Central memory CD8-positive, alpha-beta T cell (primary cell): ENCODE results near the gene PIK3CG.
"Not testable (repeated sequence)": the region's sequence is repeated elsewhere in the genome, so short reads cannot be mapped to it uniquely, and the experiment has no call there.

Experiments
- ATAC-seq: fragments of 150-1000 bp; cut with Tn5 transposase; replicated peaks from 2 replicates; pipeline ENCODE4 v1.10.0; 2022; ENCODE audit warnings: mild to moderate bottlenecking, moderate FRiP score, moderate number of reproducible peaks; ENCODE audit not compliant: poor library complexity, severe bottlenecking; ENCODE audit errors: extremely low read depth
- DNase-seq, 2 donors: peaks; one replicate each; pipeline ENCODE4 v3.0.0; 2021; ENCODE audit warnings: low spot score in 2 of 2
- H3K27ac Mint-ChIP-seq: one replicate; pipeline ENCODE4 v1.8.0; 2022; ENCODE audit warnings: low read depth, mild to moderate bottlenecking, moderate library complexity, mixed read lengths
- H3K27me3 Mint-ChIP-seq: one replicate; pipeline ENCODE4 v1.8.0; 2022; ENCODE audit warnings: mixed read lengths
- H3K36me3 Mint-ChIP-seq: one replicate; pipeline ENCODE4 v1.8.0; 2022; ENCODE audit warnings: mild to moderate bottlenecking, moderate library complexity, mixed read lengths; ENCODE audit not compliant: insufficient read depth
- H3K4me1 Mint-ChIP-seq: one replicate; pipeline ENCODE4 v1.8.0; 2022; ENCODE audit warnings: mixed read lengths
- H3K4me3 Mint-ChIP-seq: one replicate; pipeline ENCODE4 v1.8.0; 2022; ENCODE audit warnings: mild to moderate bottlenecking, moderate library complexity, mixed read lengths
- H3K9me3 Mint-ChIP-seq: one replicate; pipeline ENCODE4 v1.8.0; 2022; ENCODE audit warnings: mixed read lengths

Gene PIK3CG

GRCh38 chr7:106878748-106879439 is 13.8 kb downstream of the PIK3CG start:
- Mint-ChIP-seq H3K27ac (peak overlapping the region; percentile 74), H3K27me3 (no peaks in the 10 kb centered on the region), H3K36me3 (peaks cover 92% of the 10 kb centered on the region), H3K4me3 (no peak overlapping the region), H3K9me3 (no peaks in the 10 kb centered on the region), H3K4me1 (peaks cover 43% of the 10 kb centered on the region)
- ATAC-seq = no peak
- DNase-seq = no peak

GRCh38 chr7:106881984-106882383 is 16.9 kb downstream of the PIK3CG start:
- Mint-ChIP-seq H3K36me3 (peaks cover 88% of the 10 kb centered on the region), H3K27ac (peak overlapping the region; percentile 74), H3K27me3 (no peaks in the 10 kb centered on the region), H3K9me3 (no peaks in the 10 kb centered on the region), H3K4me3 (no peak overlapping the region), H3K4me1 (peaks cover 51% of the 10 kb centered on the region)
- no peak for DNase-seq
- no peak for ATAC-seq

- peaks cover 37% of the 10 kb centered on the region for H3K4me1 Mint-ChIP-seq
- peaks cover 90% of the 10 kb centered on the region for H3K36me3 Mint-ChIP-seq
- H3K9me3 Mint-ChIP-seq = no peaks in the 10 kb centered on the region
- H3K4me3 Mint-ChIP-seq = no peak overlapping the region
- DNase-seq = no peak
- ATAC-seq = no peak
- no peaks in the 10 kb centered on the region for H3K27me3 Mint-ChIP-seq
- no peak overlapping the region for H3K27ac Mint-ChIP-seq
These were observed 18.5 kb downstream of the PIK3CG start for GRCh38 chr7:106883456-106884026.

GRCh38 chr7:106885652-106886051 is 20.6 kb downstream of the PIK3CG start:
- Mint-ChIP-seq H3K4me3 (no peak overlapping the region), H3K27me3 (no peaks in the 10 kb centered on the region), H3K9me3 (no peaks in the 10 kb centered on the region), H3K36me3 (peaks cover 94% of the 10 kb centered on the region), H3K4me1 (peaks cover 40% of the 10 kb centered on the region), H3K27ac (no peak overlapping the region)
- ATAC-seq (no peak), DNase-seq (no peak)

GRCh38 chr7:106887421-106887820 is 22.3 kb downstream of the PIK3CG start:
- DNase-seq = no peak
- ATAC-seq = no peak
- H3K27ac Mint-ChIP-seq = no peak overlapping the region
- H3K4me3 Mint-ChIP-seq = no peak overlapping the region
- no peaks in the 10 kb centered on the region for H3K9me3 Mint-ChIP-seq
- peaks cover 84% of the 10 kb centered on the region for H3K36me3 Mint-ChIP-seq
- H3K4me1 Mint-ChIP-seq = peaks cover 44% of the 10 kb centered on the region
- H3K27me3 Mint-ChIP-seq = no peaks in the 10 kb centered on the region

- no peak for DNase-seq
- H3K4me1 Mint-ChIP-seq = peaks cover 46% of the 10 kb centered on the region
- H3K36me3 Mint-ChIP-seq = peaks cover 78% of the 10 kb centered on the region
- ATAC-seq = no peak
- H3K4me3 Mint-ChIP-seq = no peak overlapping the region
- no peaks in the 10 kb centered on the region for H3K27me3 Mint-ChIP-seq
- no peak overlapping the region for H3K27ac Mint-ChIP-seq
- no peaks in the 10 kb centered on the region for H3K9me3 Mint-ChIP-seq
These were observed 23.1 kb downstream of the PIK3CG start for GRCh38 chr7:106888204-106888603.

- no peaks in the 10 kb centered on the region for H3K27me3 Mint-ChIP-seq
- H3K9me3 Mint-ChIP-seq = no peaks in the 10 kb centered on the region
- DNase-seq = no peak
- ATAC-seq = no peak
- H3K4me3 Mint-ChIP-seq = no peak overlapping the region
- peak overlapping the region; percentile 66 for H3K27ac Mint-ChIP-seq
- peaks cover 61% of the 10 kb centered on the region for H3K36me3 Mint-ChIP-seq
- H3K4me1 Mint-ChIP-seq = peaks cover 46% of the 10 kb centered on the region
These were observed 25.9 kb downstream of the PIK3CG start for GRCh38 chr7:106890952-106891351.

GRCh38 chr7:106891548-106892410 is 26.7 kb downstream of the PIK3CG start:
- peak overlapping the region; percentile 44 for H3K27ac Mint-ChIP-seq
- peaks cover 62% of the 10 kb centered on the region for H3K36me3 Mint-ChIP-seq

GRCh38 chr7:106893591-106893990 is 28.5 kb downstream of the PIK3CG start:
- Mint-ChIP-seq H3K36me3 (peaks cover 47% of the 10 kb centered on the region), H3K9me3 (peaks cover 6% of the 10 kb centered on the region), H3K27ac (no peak overlapping the region), H3K27me3 (no peaks in the 10 kb centered on the region), H3K4me1 (peaks cover 59% of the 10 kb centered on the region), H3K4me3 (no peak overlapping the region)
- no peak for ATAC-seq
- no peak for DNase-seq

More at GRCh38 chr7:106891548-106892410, 26.7 kb downstream of the PIK3CG start:
- Mint-ChIP-seq H3K9me3 (no peaks in the 10 kb centered on the region), H3K27me3 (no peaks in the 10 kb centered on the region), H3K4me1 (peaks cover 46% of the 10 kb centered on the region), H3K4me3 (no peak overlapping the region)
- DNase-seq = no peak
- no peak for ATAC-seq

GRCh38 chr7:106895246-106895864 is 30.3 kb downstream of the PIK3CG start:
- peaks cover 32% of the 10 kb centered on the region for H3K36me3 Mint-ChIP-seq
- ATAC-seq = peak; percentile 28
- H3K4me3 Mint-ChIP-seq = no peak overlapping the region
- H3K27ac Mint-ChIP-seq = no peak overlapping the region
- no peak for DNase-seq
- H3K27me3 Mint-ChIP-seq = no peaks in the 10 kb centered on the region
- peaks cover 6% of the 10 kb centered on the region for H3K9me3 Mint-ChIP-seq
- H3K4me1 Mint-ChIP-seq = peaks cover 68% of the 10 kb centered on the region

GRCh38 chr7:106896231-106896630 is 31.1 kb downstream of the PIK3CG start:
- DNase-seq = no peak
- Mint-ChIP-seq H3K27ac (no peak overlapping the region), H3K36me3 (peaks cover 28% of the 10 kb centered on the region)

GRCh38 chr7:106897553-106897952 is 32.5 kb downstream of the PIK3CG start:
- Mint-ChIP-seq H3K36me3 (peaks cover 31% of the 10 kb centered on the region), H3K4me1 (peaks cover 75% of the 10 kb centered on the region)
- H3K27ac Mint-ChIP-seq, DNase-seq, H3K4me3 Mint-ChIP-seq, H3K27me3 Mint-ChIP-seq, ATAC-seq, H3K9me3 Mint-ChIP-seq: not testable (repeated sequence)

More at GRCh38 chr7:106896231-106896630, 31.1 kb downstream of the PIK3CG start:
- Mint-ChIP-seq H3K4me3 (no peak overlapping the region), H3K9me3 (peaks cover 6% of the 10 kb centered on the region), H3K4me1 (peaks cover 70% of the 10 kb centered on the region), H3K27me3 (no peaks in the 10 kb centered on the region)
- ATAC-seq = no peak
